Smooth muscle cell (in vitro differentiated cells): ENCODE data around the gene PRICKLE3. TPM values are rescaled to one million over a fixed set of nuclear protein-coding genes. Genes with fewer than 3 reads are reported as not detected.
"Not testable (repeated sequence)": the region's sequence is repeated elsewhere in the genome, so short reads cannot be mapped to it uniquely, and the experiment has no call there.

Experiments
- DNase-seq: peaks from one replicate; lab custom pipeline; 2025; ENCODE audit not compliant: unreplicated experiment; lab: John Stamatoyannopoulos, UW
- H2AFZ ChIP-seq: fragments of 200-600 bp; sonication (generic); 2 replicates; pipeline ENCODE4 v1.6.0; 2016; ENCODE audit warnings: antibody characterized with exemption, low read depth, mild to moderate bottlenecking
- H3F3A ChIP-seq: fragments of 200-600 bp; sonication (generic); 2 replicates; pipeline ENCODE4 v1.6.0; 2017; ENCODE audit warnings: antibody characterized with exemption, low read depth
- H3K27ac ChIP-seq: fragments of 200-600 bp; sonication (generic); 2 replicates; pipeline ENCODE4 v1.5.1; 2016; ENCODE audit warnings: low read depth, mild to moderate bottlenecking
- H3K27me3 ChIP-seq: fragments of 200-600 bp; sonication (generic); 2 replicates; pipeline ENCODE4 v1.6.1; 2016; ENCODE audit warnings: low read depth, mild to moderate bottlenecking
- H3K36me3 ChIP-seq: fragments of 200-600 bp; sonication (generic); 2 replicates; pipeline ENCODE4 v1.5.1; 2016; ENCODE audit warnings: low read depth
- H3K4me1 ChIP-seq: fragments of 200-600 bp; sonication (generic); 2 replicates; pipeline ENCODE4 v1.5.1; 2016; ENCODE audit warnings: low read depth
- H3K4me2 ChIP-seq: fragments of 200-600 bp; sonication (generic); 2 replicates; pipeline ENCODE4 v1.6.0; 2016; ENCODE audit warnings: mild to moderate bottlenecking
- H3K4me3 ChIP-seq: fragments of 200-600 bp; sonication (generic); 2 replicates; pipeline ENCODE4 v1.5.1; 2016; ENCODE audit warnings: mild to moderate bottlenecking
- H3K79me2 ChIP-seq: fragments of 200-600 bp; sonication (generic); 2 replicates; pipeline ENCODE4 v1.6.0; 2016; ENCODE audit warnings: low read depth, mild to moderate bottlenecking
- H3K9ac ChIP-seq: fragments of 200-600 bp; sonication (generic); 2 replicates; pipeline ENCODE4 v1.6.0; 2016; ENCODE audit warnings: low read depth
- H3K9me3 ChIP-seq: fragments of 200-600 bp; sonication (generic); replicated peaks from 2 replicates; pipeline ENCODE4 v1.5.1; 2016; ENCODE audit warnings: low read depth
- H4K20me1 ChIP-seq: fragments of 200-600 bp; sonication (generic); 2 replicates; pipeline ENCODE4 v1.6.0; 2016; ENCODE audit warnings: low read depth
- CTCF ChIP-seq: fragments of 200-600 bp; sonication (generic); IDR thresholded peaks from 2 replicates; pipeline ENCODE4 v1.5.1; 2017; ENCODE audit warnings: borderline replicate concordance, mild to moderate bottlenecking, antibody characterized with exemption; ENCODE audit not compliant: insufficient read depth, poor library complexity, severe bottlenecking
- WGBS: methylation state at CpG from one replicate; pipeline ENCODE4 v1.1.7; 2016; ENCODE audit warnings: low lambda C conversion rate; 5-methylcytosine and 5-hydroxymethylcytosine counted together
- polyA plus RNA-seq: library from polyadenylated mRNA; unstranded; fragments of >200 nt; fragmentation: Nextera tagmentation; extraction: Ambion mirVana; gene quantifications from 2 replicates; pipeline ENCODE4 v1.2.1, GENCODE V29; 2016
- total RNA-seq: library from RNA; depleted of rRNA; stranded (reverse); fragments of >200 nt; gene quantifications from 2 replicates; pipeline ENCODE4 v1.2.3, GENCODE V29; 2014

The PRICKLE3 gene
- total and polyA plus RNA-seq, 2 experiments from 2014 or later = 11.3 to 11.5 TPM

- DNase-seq = no peak
- H3K27ac ChIP-seq = no peak overlapping the region
- H2AFZ ChIP-seq = no peak overlapping the region
- peaks cover 13% of the 10 kb centered on the region for H3K79me2 ChIP-seq
- H3K9ac ChIP-seq = no peak overlapping the region
- H3K36me3 ChIP-seq = no peaks in the 10 kb centered on the region
- H3K4me2 ChIP-seq = no peak overlapping the region
- peaks cover 10% of the 10 kb centered on the region for H4K20me1 ChIP-seq
- no peaks in the 10 kb centered on the region for H3K4me1 ChIP-seq
- WGBS = 83% methylated on average over 3 of the region's 3 CpGs
- no peak overlapping the region for H3K4me3 ChIP-seq
- TF ChIP-seq CTCF = no peak
- H3F3A ChIP-seq = no peaks in the 10 kb centered on the region
- H3K9me3 ChIP-seq = no peaks in the 10 kb centered on the region
- no peaks in the 10 kb centered on the region for H3K27me3 ChIP-seq
These were observed 11.4 kb downstream of the PRICKLE3 start for GRCh38 chrX:49174723-49175122.

- WGBS = 89% methylated on average over 8 of the region's 8 CpGs
These were observed 12.6 kb downstream of the PRICKLE3 start for GRCh38 chrX:49173544-49173943.

DNA sequence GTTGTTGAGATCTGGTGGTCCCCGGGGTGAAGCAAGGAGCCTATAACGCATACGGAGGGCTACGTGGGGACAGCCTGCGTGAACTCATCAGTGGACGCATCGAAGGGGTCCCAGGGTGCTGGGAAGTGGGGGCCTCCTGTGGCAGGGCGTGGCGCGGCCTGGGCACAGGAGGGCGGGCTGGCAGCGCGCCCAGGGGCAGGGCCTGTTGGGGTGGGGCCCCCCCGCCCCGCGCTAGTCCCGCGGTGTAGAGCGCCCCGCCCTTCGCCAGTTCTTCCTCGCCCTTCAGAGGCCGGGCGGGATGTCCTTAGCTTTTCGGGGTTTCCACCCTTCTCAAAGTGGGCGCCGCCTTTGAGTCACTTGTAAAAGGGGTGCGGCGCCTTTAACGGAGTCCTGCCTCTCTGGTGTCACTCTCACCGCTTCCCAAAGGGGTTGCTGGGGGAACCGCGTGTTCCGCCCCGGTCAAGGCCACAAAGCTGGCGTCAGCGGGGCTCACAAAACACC lies 13.8 kb downstream of the PRICKLE3 start:
- Histone ChIP-seq H3K36me3 (no peaks in the 10 kb centered on the region), H3K4me3 (peak overlapping the region; percentile 61), H3K4me1 (no peaks in the 10 kb centered on the region), H3K9ac (peak overlapping the region; percentile 57), H2AFZ (no peak overlapping the region), H3K79me2 (peaks cover 13% of the 10 kb centered on the region), H3K9me3 (no peaks in the 10 kb centered on the region), H3F3A (peaks cover 4% of the 10 kb centered on the region), H3K27me3 (no peaks in the 10 kb centered on the region), H3K27ac (peak overlapping the region; percentile 67), H3K4me2 (peak overlapping the region; percentile 86), H4K20me1 (peaks cover 10% of the 10 kb centered on the region)
- WGBS = 43% methylated on average over 19 of the region's 37 CpGs
- DNase-seq = no peak
- no peak for TF ChIP-seq CTCF

More at GRCh38 chrX:49173544-49173943, 12.6 kb downstream of the PRICKLE3 start:
- not testable (repeated sequence) for H3K4me1 ChIP-seq, H3K9me3 ChIP-seq, DNase-seq, H3K4me3 ChIP-seq, H3K36me3 ChIP-seq, H3K9ac ChIP-seq, H3F3A ChIP-seq, H2AFZ ChIP-seq, H3K27me3 ChIP-seq, H3K27ac ChIP-seq
- Histone ChIP-seq H4K20me1 (peaks cover 10% of the 10 kb centered on the region), H3K4me2 (peak overlapping the region; percentile 86), H3K79me2 (peaks cover 13% of the 10 kb centered on the region)

DNA sequence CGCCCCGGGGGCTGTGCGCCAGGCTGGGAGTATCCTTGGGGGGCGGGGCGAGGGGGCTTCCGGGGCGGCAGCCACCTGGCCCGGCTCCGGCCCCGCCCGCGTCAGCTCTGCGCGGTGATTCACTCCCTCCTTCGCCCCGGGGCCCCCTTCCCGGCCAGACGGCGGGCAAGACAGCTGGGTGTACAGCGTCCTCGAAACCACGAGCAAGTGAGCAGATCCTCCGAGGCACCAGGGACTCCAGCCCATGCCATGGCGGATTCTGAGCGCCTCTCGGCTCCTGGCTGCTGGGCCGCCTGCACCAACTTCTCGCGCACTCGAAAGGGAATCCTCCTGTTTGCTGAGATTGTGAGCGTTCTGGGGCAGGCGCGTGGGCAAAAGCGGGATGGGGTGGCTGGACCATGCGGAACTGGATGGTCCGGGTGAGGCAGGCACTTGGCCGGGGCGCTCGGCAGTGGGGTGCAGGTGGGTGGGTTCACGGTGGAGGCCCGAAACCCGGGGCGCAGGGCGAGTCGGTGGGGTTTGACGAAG lies 14.4 kb downstream of the PRICKLE3 start, which contains the start of gene PLP2:
Gene PLP2, plus strand, starts transcription at position 147 of the 528 bp plus-strand sequence. Its CDS starts 103 bp downstream, at position 250.
- H3K27ac ChIP-seq = peak within 1 kb of the TSS; percentile 67
- H2AFZ ChIP-seq = no peak within 1 kb of the TSS
- H3K9me3 ChIP-seq = no peaks in the 10 kb centered on the region
- WGBS = 46% methylated on average over 40 of the region's 46 CpGs
- H3K36me3 ChIP-seq = no peaks in the 10 kb centered on the region
- H3K9ac ChIP-seq = peak within 1 kb of the TSS; percentile 57
- peaks cover 10% of the 10 kb centered on the region for H4K20me1 ChIP-seq
- H3K79me2 ChIP-seq = peaks cover 13% of the 10 kb centered on the region
- peak within 1 kb of the TSS; percentile 61 for H3K4me3 ChIP-seq
- TF ChIP-seq CTCF = no peak
- H3K4me1 ChIP-seq = peaks cover 4% of the 10 kb centered on the region
- peak; percentile 12 for DNase-seq
- peak within 1 kb of the TSS; percentile 86 for H3K4me2 ChIP-seq
- H3F3A ChIP-seq = peaks cover 4% of the 10 kb centered on the region
- H3K27me3 ChIP-seq = no peaks in the 10 kb centered on the region
